Lower lobe of right lung (tissue), 2 donors: ENCODE data around the gene CSMD2. TPM values are rescaled to one million over a fixed set of nuclear protein-coding genes. Genes with fewer than 3 reads are reported as not detected.
A peak's percentile ranks its signal among the peaks of the same experiment; 100 is the strongest.

Experiments
- ATAC-seq, 2 donors: fragments of 200-7000 bp; cut with Tn5 transposase; one replicate each; pipeline ENCODE4 v1.9.1; 2020 to 2022; ENCODE audit warnings: mild to moderate bottlenecking in 2 of 2, moderate library complexity in 2 of 2
- DNase-seq: peaks from one replicate; pipeline ENCODE4 v3.0.0-alpha.2; 2020
- H3K27ac ChIP-seq: fragments of 200-600 bp; one replicate; pipeline ENCODE4 v1.8.0; 2022
- H3K27me3 ChIP-seq: fragments of 200-600 bp; one replicate; pipeline ENCODE4 v1.8.0; 2022; ENCODE audit warnings: low read depth
- H3K36me3 ChIP-seq: fragments of 200-600 bp; one replicate; pipeline ENCODE4 v1.8.0; 2022; ENCODE audit warnings: mild to moderate bottlenecking
- H3K4me1 ChIP-seq: fragments of 200-600 bp; one replicate; pipeline ENCODE4 v1.8.0; 2022
- H3K4me3 ChIP-seq: fragments of 200-600 bp; one replicate; pipeline ENCODE4 v1.8.0; 2022; ENCODE audit warnings: mild to moderate bottlenecking
- H3K9me3 ChIP-seq: fragments of 200-600 bp; one replicate; pipeline ENCODE4 v1.8.0; 2022
- intact Hi-C: fragments of 100-400 bp; cut with DNase I; formaldehyde crosslinking; loops from one replicate; pipeline ENCODE4 v1.11.0; 2022
- total RNA-seq: library from RNA; stranded (reverse); fragmentation: NEBNext Ultra II Directional; extraction: Animal tissue kit (Norgen Biotek cat#: 25700); gene quantifications from one replicate; pipeline ENCODE4 v1.2.1, GENCODE V29; 2021
- TF ChIP-seq, protein P1 (sequence below): fragments of 200-600 bp; IDR thresholded peaks from one replicate; pipeline ENCODE4 v1.8.0; 2022; ENCODE audit warnings: antibody characterized with exemption, mild to moderate bottlenecking
- donor health status: DM: no; HTN: yes; CAD: no; lungs with severe emphysema.

CSMD2 gene
- total RNA-seq, 1 donor from 2014 or later, result 1.1 TPM

DNA sequence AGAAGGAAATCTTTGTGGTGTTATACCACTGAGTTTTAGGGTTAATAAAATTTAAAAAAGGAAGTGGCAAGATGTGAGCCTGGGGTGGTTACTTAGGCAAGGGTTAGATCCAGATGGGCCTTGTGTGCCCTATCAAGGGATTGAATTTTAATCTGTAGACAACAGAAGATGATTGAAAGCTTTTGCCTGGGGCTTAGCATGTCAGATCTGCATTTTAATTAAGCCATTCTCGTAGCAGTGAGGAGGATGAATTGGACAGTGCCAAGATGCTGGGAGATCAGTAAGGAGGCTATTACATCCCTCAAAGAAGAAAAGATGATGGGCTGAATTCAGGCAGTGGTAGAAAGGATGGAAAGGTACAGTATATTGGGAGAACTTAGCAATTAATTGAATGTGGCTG lies 258.9 kb downstream of the CSMD2 start:
- ATAC-seq (no peak), DNase-seq (no peak)
- TF ChIP-seq, protein P1, sequence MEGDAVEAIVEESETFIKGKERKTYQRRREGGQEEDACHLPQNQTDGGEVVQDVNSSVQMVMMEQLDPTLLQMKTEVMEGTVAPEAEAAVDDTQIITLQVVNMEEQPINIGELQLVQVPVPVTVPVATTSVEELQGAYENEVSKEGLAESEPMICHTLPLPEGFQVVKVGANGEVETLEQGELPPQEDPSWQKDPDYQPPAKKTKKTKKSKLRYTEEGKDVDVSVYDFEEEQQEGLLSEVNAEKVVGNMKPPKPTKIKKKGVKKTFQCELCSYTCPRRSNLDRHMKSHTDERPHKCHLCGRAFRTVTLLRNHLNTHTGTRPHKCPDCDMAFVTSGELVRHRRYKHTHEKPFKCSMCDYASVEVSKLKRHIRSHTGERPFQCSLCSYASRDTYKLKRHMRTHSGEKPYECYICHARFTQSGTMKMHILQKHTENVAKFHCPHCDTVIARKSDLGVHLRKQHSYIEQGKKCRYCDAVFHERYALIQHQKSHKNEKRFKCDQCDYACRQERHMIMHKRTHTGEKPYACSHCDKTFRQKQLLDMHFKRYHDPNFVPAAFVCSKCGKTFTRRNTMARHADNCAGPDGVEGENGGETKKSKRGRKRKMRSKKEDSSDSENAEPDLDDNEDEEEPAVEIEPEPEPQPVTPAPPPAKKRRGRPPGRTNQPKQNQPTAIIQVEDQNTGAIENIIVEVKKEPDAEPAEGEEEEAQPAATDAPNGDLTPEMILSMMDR, result no peak
- H3K27ac ChIP-seq, result no peak overlapping the region
- no peaks in the 10 kb centered on the region for H3K27me3 ChIP-seq
- intact Hi-C loops, result no loop called here
- H3K4me3 ChIP-seq, result no peak overlapping the region
- no peaks in the 10 kb centered on the region for H3K36me3 ChIP-seq
- H3K4me1 ChIP-seq, result no peaks in the 10 kb centered on the region
- no peaks in the 10 kb centered on the region for H3K9me3 ChIP-seq

DNA sequence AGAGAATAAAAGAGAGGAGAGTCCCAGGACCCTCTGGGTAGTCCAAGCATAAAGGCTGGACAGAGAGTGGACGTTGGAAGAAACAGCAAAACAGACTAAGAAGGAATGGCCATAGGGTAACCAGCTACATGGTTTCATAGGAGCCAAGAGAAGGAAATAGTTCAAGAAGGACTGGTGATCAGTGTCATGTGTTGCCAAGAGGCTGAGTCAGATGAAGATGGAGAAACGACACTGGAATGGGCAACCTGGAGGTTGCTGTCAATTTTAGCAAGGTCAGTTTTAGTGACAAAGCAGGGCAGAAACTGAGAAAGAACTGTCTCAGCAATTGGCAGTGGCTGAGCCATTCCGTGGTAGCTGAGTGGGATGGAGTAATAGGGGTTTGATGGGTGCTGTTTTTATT lies 259.8 kb downstream of the CSMD2 start:
- Histone ChIP-seq H3K4me1 (no peaks in the 10 kb centered on the region), H3K4me3 (no peak overlapping the region), H3K9me3 (no peaks in the 10 kb centered on the region), H3K36me3 (no peaks in the 10 kb centered on the region), H3K27ac (no peak overlapping the region), H3K27me3 (no peaks in the 10 kb centered on the region)
- intact Hi-C loops, result no loop called here
- TF ChIP-seq, protein P1, result no peak
- ATAC-seq, result no peak
- no peak for DNase-seq

DNA sequence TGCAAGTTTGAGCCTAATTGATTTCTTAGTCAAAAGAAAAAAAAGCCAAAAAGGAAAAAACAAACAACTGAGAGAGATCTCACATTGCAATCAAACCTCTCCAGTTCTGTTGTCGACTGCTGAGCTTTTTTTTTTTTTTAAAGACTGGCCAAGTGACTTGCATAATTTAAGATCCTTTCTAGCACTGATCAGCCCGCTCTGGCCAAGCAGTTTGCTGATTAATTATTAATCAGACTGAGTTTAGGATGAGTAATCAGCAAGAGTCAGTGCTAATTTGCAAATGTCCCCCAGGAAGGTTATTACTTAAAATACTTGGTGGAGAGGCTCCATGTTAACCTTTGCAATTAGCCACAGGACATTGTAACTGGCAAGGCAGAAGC lies 261.8 kb downstream of the CSMD2 start:
- Histone ChIP-seq H3K4me3 (no peak overlapping the region), H3K27me3 (no peaks in the 10 kb centered on the region), H3K4me1 (no peaks in the 10 kb centered on the region), H3K9me3 (no peaks in the 10 kb centered on the region), H3K36me3 (no peaks in the 10 kb centered on the region), H3K27ac (no peak overlapping the region)
- intact Hi-C loops, result no loop called here
- ATAC-seq (peak; percentile 57 to 73), DNase-seq (no peak)
- TF ChIP-seq, protein P1, result no peak

DNA sequence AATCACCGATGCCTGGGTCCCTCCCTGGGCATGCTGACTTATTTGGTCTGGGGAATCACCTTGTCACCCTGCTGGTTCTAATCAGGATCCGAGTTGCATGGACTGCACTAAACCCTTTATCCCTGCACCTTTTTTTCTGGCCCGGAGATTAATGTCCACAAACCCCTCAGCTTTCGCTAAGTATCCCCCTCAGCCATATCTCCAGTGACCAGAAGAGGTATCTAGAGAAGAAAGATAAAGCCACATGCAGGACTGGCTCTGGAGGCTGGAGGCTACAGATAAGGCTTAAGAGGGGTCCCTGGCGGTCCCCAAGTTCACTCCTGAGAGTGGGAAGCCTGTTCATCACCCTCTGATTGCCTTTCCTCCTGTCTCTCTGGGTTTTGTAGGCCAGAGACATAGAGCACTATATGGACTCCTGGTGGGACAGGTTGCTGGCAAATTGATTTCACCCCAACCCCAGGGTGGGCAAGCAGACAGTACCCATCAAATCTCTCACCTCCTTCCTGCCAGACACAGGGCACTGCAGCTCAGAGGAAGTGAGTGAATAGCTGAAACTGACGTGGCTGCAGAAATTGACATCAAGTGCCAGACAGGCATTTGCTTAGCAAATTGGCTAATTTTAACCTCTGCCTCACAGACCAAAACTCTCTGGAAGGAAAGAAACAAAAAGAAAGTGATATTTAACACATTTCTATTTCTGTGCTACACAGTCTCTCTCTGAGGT lies 262.4 kb downstream of the CSMD2 start:
- ATAC-seq, result peak; percentile 52 to 62
- no peaks in the 10 kb centered on the region for H3K4me1 ChIP-seq
- no peak for DNase-seq
- no peak overlapping the region for H3K4me3 ChIP-seq
- H3K36me3 ChIP-seq, result no peaks in the 10 kb centered on the region
- H3K27me3 ChIP-seq, result no peaks in the 10 kb centered on the region
- H3K27ac ChIP-seq, result no peak overlapping the region
- H3K9me3 ChIP-seq, result no peaks in the 10 kb centered on the region
- TF ChIP-seq, protein P1, result no peak
- intact Hi-C loops, result no loop called here

DNA sequence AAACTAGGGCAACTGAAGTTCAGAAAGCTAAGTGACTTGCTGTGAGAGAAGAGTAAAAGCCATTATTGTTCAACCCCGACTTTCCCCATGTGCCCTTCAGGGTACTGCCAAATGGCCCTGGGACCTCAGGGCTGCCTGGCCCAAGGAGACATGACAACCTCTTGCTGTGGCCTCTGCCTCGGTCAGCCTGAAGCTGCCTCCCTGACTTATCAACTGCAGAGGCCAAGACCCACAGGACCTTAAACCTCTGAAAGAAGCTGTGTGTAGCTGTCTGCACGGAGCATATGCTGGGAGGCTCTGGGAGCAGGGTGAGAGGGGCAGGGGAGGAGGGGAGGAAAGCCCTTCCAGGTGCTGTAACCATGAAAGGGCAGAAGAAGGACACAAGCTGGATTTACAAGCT lies 265.3 kb downstream of the CSMD2 start:
- H3K36me3 ChIP-seq, result no peaks in the 10 kb centered on the region
- TF ChIP-seq, protein P1, result no peak
- H3K4me1 ChIP-seq, result no peaks in the 10 kb centered on the region
- H3K4me3 ChIP-seq, result no peak overlapping the region
- DNase-seq (no peak), ATAC-seq (no peak)
- intact Hi-C loops, result no loop called here
- H3K27ac ChIP-seq, result no peak overlapping the region
- H3K27me3 ChIP-seq, result no peaks in the 10 kb centered on the region
- no peaks in the 10 kb centered on the region for H3K9me3 ChIP-seq
